IMR-90 (cell line): ENCODE results near the gene BCAS3. TPM values are rescaled to one million over a fixed set of nuclear protein-coding genes. Genes with fewer than 3 reads are reported as not detected.

Experiments
- ATAC-seq: fragments of 200-7000 bp; cut with Tn5 transposase; 2 replicates; pipeline ENCODE4 v1.9.1; 2020; ENCODE audit warnings: low read depth, mild to moderate bottlenecking, moderate library complexity
- BruUV-seq: library from RNA; stranded (reverse); fragments of 400-500 nt; replicated peaks from 2 replicates; lab custom pipeline; 2021; lab: Mats Ljungman, UMichigan
- CTCF ChIA-PET: fragments of 300-600 bp; formaldehyde crosslinking; extraction: SDS; loops from one replicate; lab custom pipeline; 2021; ENCODE audit warnings: antibody characterized with exemption; lab: Yijun Ruan, JAX
- POLR2A ChIA-PET: fragments of 300-600 bp; sonication (Branson Sonifier 250); formaldehyde crosslinking; loops from one replicate; lab custom pipeline; 2022; ENCODE audit warnings: antibody characterized with exemption; ENCODE audit not compliant: unreplicated experiment; lab: Charles Lee
- DNase-seq: peaks from one replicate; pipeline ENCODE4 v3.0.0; 2013
- H2AFZ ChIP-seq: replicated peaks from 2 replicates; pipeline ENCODE3; 2013; ENCODE audit warnings: low read length, mild to moderate bottlenecking; ENCODE audit not compliant: poor library complexity
- H2AK5ac ChIP-seq: 2 replicates; pipeline ENCODE4 v1.6.1; 2013; ENCODE audit warnings: low read depth, low read length, inconsistent platforms
- H2AK9ac ChIP-seq: replicated peaks from 2 replicates; pipeline ENCODE3; 2013; ENCODE audit warnings: mild to moderate bottlenecking, low read depth, low read length, moderate library complexity; ENCODE audit not compliant: poor library complexity
- H2BK120ac ChIP-seq: 2 replicates; pipeline ENCODE4 v1.6.1; 2013; ENCODE audit warnings: low read depth, low read length, inconsistent platforms
- H2BK15ac ChIP-seq: 3 replicates; pipeline ENCODE4 v1.6.1; 2013; ENCODE audit warnings: low read depth, low read length, inconsistent platforms
- H2BK20ac ChIP-seq: 2 replicates; pipeline ENCODE4 v1.6.1; 2013; ENCODE audit warnings: low read depth, mild to moderate bottlenecking, inconsistent platforms, low read length, moderate library complexity
- H2BK5ac ChIP-seq: 2 replicates; pipeline ENCODE4 v1.6.1; 2013; ENCODE audit warnings: mild to moderate bottlenecking, low read depth, low read length, inconsistent platforms; ENCODE audit not compliant: poor library complexity, severe bottlenecking
- H3K14ac ChIP-seq: replicated peaks from 2 replicates; pipeline ENCODE4 v1.6.1; 2013; ENCODE audit warnings: low read depth, low read length, inconsistent platforms
- H3K18ac ChIP-seq: 2 replicates; pipeline ENCODE4 v1.6.1; 2013; ENCODE audit warnings: low read depth, low read length, control low read depth
- H3K23ac ChIP-seq: 2 replicates; pipeline ENCODE4 v1.6.1; 2013; ENCODE audit warnings: low read depth, low read length, inconsistent platforms
- H3K27ac ChIP-seq: 2 replicates; pipeline ENCODE4 v1.5.1; 2013; ENCODE audit warnings: mild to moderate bottlenecking, control low read depth, low read length; ENCODE audit not compliant: insufficient read depth
- H3K27me3 ChIP-seq: 2 replicates; pipeline ENCODE4 v1.6.1; 2013; ENCODE audit warnings: low read length; ENCODE audit not compliant: control insufficient read depth, insufficient read depth
- H3K36me3 ChIP-seq: 2 replicates; pipeline ENCODE4 v1.6.1; 2013; ENCODE audit warnings: low read length, mixed read lengths; ENCODE audit not compliant: control insufficient read depth, insufficient read depth
- H3K4ac ChIP-seq: 2 replicates; pipeline ENCODE4 v1.6.1; 2013; ENCODE audit warnings: low read depth, low read length, inconsistent platforms
- H3K4me1 ChIP-seq: 2 replicates; pipeline ENCODE4 v1.6.1; 2013; ENCODE audit warnings: low read length, mixed read lengths; ENCODE audit not compliant: control insufficient read depth, insufficient read depth
- H3K4me2 ChIP-seq: 2 replicates; pipeline ENCODE4 v1.6.1; 2013; ENCODE audit warnings: low read depth, mild to moderate bottlenecking, control low read depth, low read length, moderate library complexity
- H3K4me3 ChIP-seq: 2 replicates; pipeline ENCODE4 v1.5.1; 2013; ENCODE audit warnings: low read depth, mild to moderate bottlenecking, control low read depth, low read length, moderate library complexity; ENCODE audit not compliant: insufficient read depth
- H3K56ac ChIP-seq: 2 replicates; pipeline ENCODE4 v1.6.1; 2013; ENCODE audit warnings: low read length, inconsistent platforms; ENCODE audit not compliant: insufficient read depth; ENCODE audit errors: extremely low read depth
- H3K79me1 ChIP-seq, 2 experiments: 2 replicates each; pipeline ENCODE4 v1.6.1; 2013; ENCODE audit warnings: low read length in 2 of 2, inconsistent platforms in 1 of 2, low read depth in 1 of 2
- H3K9ac ChIP-seq: 2 replicates; pipeline ENCODE4 v1.6.1; 2013; ENCODE audit warnings: low read depth, low read length, control low read depth
- H3K9me1 ChIP-seq: 2 replicates; pipeline ENCODE4 v1.6.1; 2013; ENCODE audit warnings: low read length, inconsistent platforms; ENCODE audit not compliant: insufficient read depth
- H3K9me3 ChIP-seq: 2 replicates; pipeline ENCODE4 v1.6.1; 2013; ENCODE audit warnings: low read length; ENCODE audit not compliant: control insufficient read depth, insufficient read depth
- H4K20me1 ChIP-seq: 2 replicates; pipeline ENCODE4 v1.6.1; 2013; ENCODE audit warnings: low read length, inconsistent platforms; ENCODE audit not compliant: insufficient read depth
- H4K5ac ChIP-seq: 2 replicates; pipeline ENCODE4 v1.6.1; 2013; ENCODE audit warnings: mild to moderate bottlenecking, low read depth, low read length, control low read depth
- H4K8ac ChIP-seq, 2 experiments: 2 replicates each; pipeline ENCODE4 v1.6.1; 2013; ENCODE audit warnings: low read depth in 2 of 2, low read length in 2 of 2, control low read depth in 1 of 2, inconsistent platforms in 1 of 2
- H4K91ac ChIP-seq: 2 replicates; pipeline ENCODE4 v1.6.1; 2013; ENCODE audit warnings: low read depth, low read length, inconsistent platforms; ENCODE audit not compliant: insufficient read depth
- BHLHE40 ChIP-seq: fragments of 150-350 bp; IDR thresholded peaks from 2 replicates; pipeline ENCODE4 v1.6.1; 2016; ENCODE audit warnings: mild to moderate bottlenecking, low read depth, low read length
- CEBPB ChIP-seq: IDR thresholded peaks from 2 replicates; pipeline ENCODE4 v1.6.1; 2012; ENCODE audit warnings: low read depth, low read length, improper control_type of control experiment
- CHD1 ChIP-seq: IDR thresholded peaks from 2 replicates; pipeline ENCODE4 v1.6.1; 2012; ENCODE audit warnings: low read depth, low read length, improper control_type of control experiment
- FOS ChIP-seq: fragments of 150-350 bp; IDR thresholded peaks from 2 replicates; pipeline ENCODE4 v1.6.1; 2016; ENCODE audit warnings: low read depth, low read length
- MAFK ChIP-seq: IDR thresholded peaks from 2 replicates; pipeline ENCODE4 v1.6.1; 2012; ENCODE audit warnings: low read depth, low read length, improper control_type of control experiment
- MAZ ChIP-seq: IDR thresholded peaks from 2 replicates; pipeline ENCODE4 v1.6.1; 2012; ENCODE audit warnings: low read depth, mild to moderate bottlenecking, low read length, improper control_type of control experiment, moderate library complexity, borderline replicate concordance
- MXI1 ChIP-seq: IDR thresholded peaks from 2 replicates; pipeline ENCODE4 v1.6.1; 2012; ENCODE audit warnings: low read depth, mild to moderate bottlenecking, low read length, moderate library complexity, borderline replicate concordance
- NFE2L2 ChIP-seq: fragments of 150-350 bp; IDR thresholded peaks from 2 replicates; pipeline ENCODE4 v1.6.1; 2016; ENCODE audit warnings: low read depth, mild to moderate bottlenecking, low read length
- POLR2A ChIP-seq: IDR thresholded peaks from 2 replicates; pipeline ENCODE4 v1.6.1; 2012; ENCODE audit warnings: mild to moderate bottlenecking, low read depth, low read length
- RAD21 ChIP-seq: IDR thresholded peaks from 2 replicates; pipeline ENCODE4 v1.6.1; 2012; ENCODE audit warnings: low read length, improper control_type of control experiment
- RCOR1 ChIP-seq: IDR thresholded peaks from 2 replicates; pipeline ENCODE4 v1.6.1; 2012; ENCODE audit warnings: mild to moderate bottlenecking, low read length, improper control_type of control experiment; ENCODE audit not compliant: insufficient replicate concordance
- RFX5 ChIP-seq: IDR thresholded peaks from 2 replicates; pipeline ENCODE4 v1.8.0; 2012; ENCODE audit warnings: low read depth, mild to moderate bottlenecking, low read length, moderate library complexity
- SMC3 ChIP-seq: fragments of 150-350 bp; IDR thresholded peaks from 2 replicates; pipeline ENCODE4 v1.6.1; 2016; ENCODE audit warnings: low read depth, mild to moderate bottlenecking, antibody characterized with exemption, low read length, moderate library complexity
- WGBS, 2 experiments: methylation state at CpG; one replicate each; pipeline versions ENCODE4 v1.1.5 to v1.1.7; 2013; ENCODE audit warnings: missing lambda C conversion rate in 2 of 2; ENCODE audit not compliant: insufficient read length in 1 of 2; ENCODE audit errors: extremely low coverage in 2 of 2; 5-methylcytosine and 5-hydroxymethylcytosine counted together
- dilution Hi-C: fragments of 300-500 bp; cut with HindIII; formaldehyde crosslinking; loops from one replicate; pipeline ENCODE4 v1.14.3; 2018; ENCODE audit warnings: low sequenced_read_pairs; ENCODE audit not compliant: unreplicated experiment
- in situ Hi-C: fragments of 300-500 bp; cut with MboI; formaldehyde crosslinking; loops from 3 replicates; pipeline ENCODE4 v1.14.3; 2019; ENCODE audit warnings: low sequenced_read_pairs, inconsistent platforms, mixed read lengths
- intact Hi-C: fragments of 100-400 bp; cut with micrococcal nuclease; formaldehyde crosslinking; loops from 2 replicates; pipeline ENCODE4 v1.10.0; 2022
- polyA plus RNA-seq, 3 experiments: library from polyadenylated mRNA; depleted of rRNA; stranded (reverse); fragments of >200 nt; gene quantifications; 2 replicates each; pipeline ENCODE4 v1.2.3, GENCODE V29; 2012; ENCODE audit warnings: low replicate concordance in 1 of 3
- total RNA-seq: library from RNA; depleted of rRNA; stranded (reverse); fragments of >200 nt; gene quantifications from 2 replicates; pipeline ENCODE4 v1.2.3, GENCODE V29; 2012
- TF ChIP-seq, protein P1 (sequence below): fragments of 150-350 bp; IDR thresholded peaks from 2 replicates; pipeline ENCODE4 v1.6.1; 2017; ENCODE audit warnings: mild to moderate bottlenecking, antibody characterized with exemption, low read length, low read depth
- TF ChIP-seq, protein P2 (sequence below): conservative IDR thresholded peaks from 2 replicates; pipeline ENCODE4 v1.5.1; 2012; ENCODE audit warnings: mild to moderate bottlenecking, low read depth, low read length, improper control_type of control experiment
- TF ChIP-seq, protein P3 (sequence below): fragments of 150-350 bp; IDR thresholded peaks from 2 replicates; pipeline ENCODE4 v1.6.1; 2016; ENCODE audit warnings: low read depth, mild to moderate bottlenecking, low read length, moderate library complexity, borderline replicate concordance

The BCAS3 gene
- total and polyA plus RNA-seq, 2 of the 4 experiments (the other 2 are of a cell fraction) = 6.3 to 27.1 TPM

DNA sequence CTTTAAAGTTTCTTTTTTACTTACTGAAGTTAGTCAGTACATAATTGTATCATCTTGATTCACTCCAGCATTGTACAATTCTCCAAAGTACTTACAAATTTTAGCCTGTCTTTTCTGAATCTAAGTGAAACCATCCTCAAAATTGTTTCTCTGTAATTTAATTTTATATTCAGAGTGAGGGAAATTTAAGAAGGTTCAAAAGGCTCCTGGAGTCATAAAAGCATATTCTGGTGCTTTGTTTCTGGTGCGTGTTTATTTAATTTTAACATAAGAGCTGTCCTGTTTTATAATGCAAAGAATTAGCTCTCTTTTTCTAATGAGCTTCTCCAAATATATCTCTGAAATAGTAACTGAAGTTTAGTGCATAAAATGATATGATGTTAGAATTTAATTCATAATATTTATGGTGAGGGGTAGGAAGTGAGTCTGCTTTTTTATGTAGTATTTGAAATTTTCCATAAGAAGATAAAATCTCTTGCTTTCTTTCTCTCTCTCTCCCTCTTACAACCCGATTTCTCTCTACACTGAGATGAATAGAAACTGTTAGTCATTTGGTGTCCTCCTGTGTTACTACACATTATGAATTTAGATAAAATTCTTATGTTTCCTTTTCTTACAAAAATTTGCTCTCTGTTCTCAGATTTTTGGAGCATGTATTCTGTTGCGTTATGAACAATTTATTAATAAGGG is 339.8 kb downstream of the BCAS3 start:
- no TSS peak for BruUV-seq
- Histone ChIP-seq H2BK20ac (no peak overlapping the region), H3K56ac (no peak overlapping the region), H3K18ac (no peak overlapping the region), H3K14ac (no peak overlapping the region), H3K9me1 (no peaks in the 10 kb centered on the region; the same call in 1 of the 2 replicates), H2BK5ac (no peak overlapping the region), H2BK120ac (no peak overlapping the region), H3K23ac (no peak overlapping the region), H3K27ac (no peak overlapping the region), H3K79me1 (no peaks in the 10 kb centered on the region), H4K8ac (no peak overlapping the region), H2AFZ (no peak overlapping the region), H4K5ac (no peak overlapping the region), H2AK9ac (no peak overlapping the region), H3K4me1 (0 out of 2 replicates have a peak, but pooled peaks cover 1% of the 10 kb centered on the region), H2AK5ac (no peak overlapping the region), H3K4ac (no peak overlapping the region), H3K36me3 (no peaks in the 10 kb centered on the region), H4K91ac (no peak overlapping the region), H2BK15ac (no peak overlapping the region), H3K4me2 (no peak overlapping the region), H3K27me3 (no peaks in the 10 kb centered on the region), H4K20me1 (no peaks in the 10 kb centered on the region), H3K9ac (no peak overlapping the region), H3K4me3 (no peak overlapping the region), H3K9me3 (no peaks in the 10 kb centered on the region)
- TF ChIP-seq POLR2A = no peak
- no peak for TF ChIP-seq RAD21
- TF ChIP-seq RCOR1 = no peak
- TF ChIP-seq, protein P1, sequence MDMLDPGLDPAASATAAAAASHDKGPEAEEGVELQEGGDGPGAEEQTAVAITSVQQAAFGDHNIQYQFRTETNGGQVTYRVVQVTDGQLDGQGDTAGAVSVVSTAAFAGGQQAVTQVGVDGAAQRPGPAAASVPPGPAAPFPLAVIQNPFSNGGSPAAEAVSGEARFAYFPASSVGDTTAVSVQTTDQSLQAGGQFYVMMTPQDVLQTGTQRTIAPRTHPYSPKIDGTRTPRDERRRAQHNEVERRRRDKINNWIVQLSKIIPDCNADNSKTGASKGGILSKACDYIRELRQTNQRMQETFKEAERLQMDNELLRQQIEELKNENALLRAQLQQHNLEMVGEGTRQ = no peak
- no peak for TF ChIP-seq SMC3
- TF ChIP-seq MAZ = no peak
- TF ChIP-seq, protein P2, sequence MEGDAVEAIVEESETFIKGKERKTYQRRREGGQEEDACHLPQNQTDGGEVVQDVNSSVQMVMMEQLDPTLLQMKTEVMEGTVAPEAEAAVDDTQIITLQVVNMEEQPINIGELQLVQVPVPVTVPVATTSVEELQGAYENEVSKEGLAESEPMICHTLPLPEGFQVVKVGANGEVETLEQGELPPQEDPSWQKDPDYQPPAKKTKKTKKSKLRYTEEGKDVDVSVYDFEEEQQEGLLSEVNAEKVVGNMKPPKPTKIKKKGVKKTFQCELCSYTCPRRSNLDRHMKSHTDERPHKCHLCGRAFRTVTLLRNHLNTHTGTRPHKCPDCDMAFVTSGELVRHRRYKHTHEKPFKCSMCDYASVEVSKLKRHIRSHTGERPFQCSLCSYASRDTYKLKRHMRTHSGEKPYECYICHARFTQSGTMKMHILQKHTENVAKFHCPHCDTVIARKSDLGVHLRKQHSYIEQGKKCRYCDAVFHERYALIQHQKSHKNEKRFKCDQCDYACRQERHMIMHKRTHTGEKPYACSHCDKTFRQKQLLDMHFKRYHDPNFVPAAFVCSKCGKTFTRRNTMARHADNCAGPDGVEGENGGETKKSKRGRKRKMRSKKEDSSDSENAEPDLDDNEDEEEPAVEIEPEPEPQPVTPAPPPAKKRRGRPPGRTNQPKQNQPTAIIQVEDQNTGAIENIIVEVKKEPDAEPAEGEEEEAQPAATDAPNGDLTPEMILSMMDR = no peak
- TF ChIP-seq, protein P3, sequence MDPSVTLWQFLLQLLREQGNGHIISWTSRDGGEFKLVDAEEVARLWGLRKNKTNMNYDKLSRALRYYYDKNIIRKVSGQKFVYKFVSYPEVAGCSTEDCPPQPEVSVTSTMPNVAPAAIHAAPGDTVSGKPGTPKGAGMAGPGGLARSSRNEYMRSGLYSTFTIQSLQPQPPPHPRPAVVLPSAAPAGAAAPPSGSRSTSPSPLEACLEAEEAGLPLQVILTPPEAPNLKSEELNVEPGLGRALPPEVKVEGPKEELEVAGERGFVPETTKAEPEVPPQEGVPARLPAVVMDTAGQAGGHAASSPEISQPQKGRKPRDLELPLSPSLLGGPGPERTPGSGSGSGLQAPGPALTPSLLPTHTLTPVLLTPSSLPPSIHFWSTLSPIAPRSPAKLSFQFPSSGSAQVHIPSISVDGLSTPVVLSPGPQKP = no peak
- TF ChIP-seq NFE2L2 = no peak
- no peak for TF ChIP-seq CEBPB
- no peak for TF ChIP-seq CHD1
- no peak for TF ChIP-seq MXI1
- no peak for TF ChIP-seq RFX5
- no peak for TF ChIP-seq FOS
- TF ChIP-seq MAFK = no peak
- TF ChIP-seq BHLHE40 = no peak
- no CpG with 5 or more reads among the region's 3 CpGs for WGBS, 2 experiments
- ChIA-PET POLR2A (no interaction called here), CTCF (interaction anchor here (0.6 kb wide), 1 partner anchor 196 kb away, joined by 3 read pairs; no protein-coding TSS in a partner anchor)
- intact Hi-C loops = no loop called here
- ATAC-seq (no peak), DNase-seq (no peak)
- in situ Hi-C loops = no loop called here
- dilution Hi-C loops = no loop called here
